Lower leg skin (tissue), 3 donors: Measurements from ENCODE around the gene SLIT3.

ENCODE experiments used
- CTCF ChIP-seq, 3 donors: fragments of 450-650 bp; IDR thresholded peaks; one replicate each; pipeline ENCODE4 v1.5.1; 2016; ENCODE audit warnings: antibody characterized with exemption in 3 of 3, mild to moderate bottlenecking in 3 of 3, moderate library complexity in 2 of 3
- POLR2A ChIP-seq, 2 donors: fragments of 450-650 bp; IDR thresholded peaks; one replicate each; pipeline ENCODE4 v1.6.1; 2016 to 2017; ENCODE audit warnings: antibody characterized with exemption in 2 of 2, mild to moderate bottlenecking in 1 of 2, moderate library complexity in 1 of 2

- TF ChIP-seq POLR2A (IDR thresholded peaks at IDR 0.05) (no peak), CTCF (IDR thresholded peaks at IDR 0.05) (no peak)
Measured at GRCh38 chr5:168683927-168684295, 617.0 kb downstream of the SLIT3 start.
